HG02973 (cell line): ENCODE data around the gene KCNQ1OT1.
"Not testable (repeated sequence)": the region's sequence is repeated elsewhere in the genome, so short reads cannot be mapped to it uniquely, and the experiment has no call there.

Source experiments
- ATAC-seq: cut with Tn5 transposase; IDR thresholded peaks from one replicate; pipeline ENCODE4 v1.9.1; 2021; ENCODE audit warnings: moderate library complexity; ENCODE audit not compliant: unreplicated experiment

The KCNQ1OT1 gene

DNA sequence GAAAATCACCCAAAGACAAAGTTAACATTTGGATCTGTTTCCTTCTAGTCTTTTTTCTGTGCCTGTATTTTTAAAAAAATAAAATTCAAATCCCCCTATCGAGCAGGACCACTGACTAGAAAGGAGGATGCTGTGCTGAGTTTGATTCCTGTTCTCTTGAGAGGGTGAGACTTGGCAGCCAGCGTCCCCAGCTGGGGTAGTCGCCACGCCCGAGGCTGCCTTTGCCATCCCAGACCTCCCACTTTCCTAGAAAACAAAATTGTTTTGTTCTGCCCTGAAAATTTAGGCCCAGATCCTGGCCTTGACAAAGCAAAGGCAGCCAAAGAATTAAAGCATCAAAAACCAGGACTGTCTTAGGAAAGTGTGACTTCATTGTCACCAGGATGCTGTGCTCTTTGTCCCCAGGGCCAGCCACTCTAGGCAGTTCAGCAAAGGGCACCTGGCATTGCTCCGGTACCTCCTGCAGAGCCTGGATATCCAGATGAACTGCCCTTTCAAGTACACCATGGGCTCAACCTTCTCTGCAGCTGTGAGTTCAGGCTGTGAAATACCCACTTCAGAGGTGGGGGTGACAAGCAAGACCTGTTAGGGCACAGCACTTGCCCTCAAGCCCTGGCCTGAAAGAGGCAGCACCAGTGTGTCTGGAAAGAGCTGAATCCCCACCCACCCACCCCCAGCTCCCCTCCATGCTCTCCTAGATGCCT, 44.6 kb downstream of the KCNQ1OT1 start:
- ATAC-seq: no peak

DNA sequence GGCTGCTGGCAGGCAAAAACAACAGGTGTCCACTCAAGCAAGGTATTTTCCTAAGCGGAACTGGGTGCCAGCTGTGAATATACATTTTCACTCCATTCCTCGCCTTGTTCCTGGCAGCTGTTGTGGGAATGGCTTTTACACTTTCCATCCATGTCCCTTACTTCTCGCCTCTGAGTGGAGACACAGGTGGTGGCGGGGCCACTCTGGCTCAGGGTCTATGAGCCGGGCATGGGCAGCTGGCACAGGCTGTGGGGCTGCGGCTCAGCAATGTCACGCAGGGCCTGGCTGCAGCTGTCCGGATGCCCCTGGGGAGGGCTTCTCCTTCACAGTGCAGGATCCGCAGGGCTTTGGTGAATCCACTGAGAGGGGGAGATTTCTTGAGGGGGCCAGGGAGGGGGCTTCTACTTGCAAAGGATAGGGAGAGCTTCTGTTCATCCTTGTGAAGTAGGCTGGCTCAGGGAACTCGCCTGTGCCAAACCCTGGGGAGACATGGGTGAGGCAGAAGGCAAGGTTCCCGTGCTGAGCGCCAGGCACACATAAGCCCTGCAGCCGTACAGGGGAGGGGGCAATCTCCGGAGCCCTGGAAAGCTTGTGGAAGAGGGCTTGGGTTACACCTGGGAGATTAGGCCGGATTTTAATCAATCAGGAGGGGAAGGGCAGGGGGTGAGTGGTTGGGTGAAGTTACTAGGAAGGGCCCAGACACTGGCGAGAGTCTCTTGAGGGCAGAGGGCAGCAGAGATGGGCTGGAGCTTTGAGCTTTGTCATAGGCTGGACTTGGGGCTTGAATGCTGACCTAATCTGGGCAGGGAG, 45.7 kb downstream of the KCNQ1OT1 start:
- no peak for ATAC-seq

DNA sequence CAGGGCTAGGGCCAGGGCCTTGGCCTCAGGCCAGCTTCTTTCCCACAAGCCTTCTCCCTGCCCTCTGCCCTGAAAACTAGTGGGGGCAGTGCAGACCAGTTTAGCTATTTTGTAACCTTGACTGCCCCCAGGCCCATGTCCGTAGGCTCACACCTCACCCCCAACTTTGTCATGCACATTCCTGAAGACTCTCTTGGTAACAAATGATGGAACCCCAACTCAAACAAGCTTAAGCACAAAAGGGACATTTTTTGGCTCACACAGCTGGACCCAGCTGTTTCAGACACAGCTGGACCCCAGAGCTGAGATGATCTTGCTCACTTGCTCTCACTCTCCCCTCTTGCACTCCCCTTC, 46.6 kb downstream of the KCNQ1OT1 start:
- no peak for ATAC-seq

DNA sequence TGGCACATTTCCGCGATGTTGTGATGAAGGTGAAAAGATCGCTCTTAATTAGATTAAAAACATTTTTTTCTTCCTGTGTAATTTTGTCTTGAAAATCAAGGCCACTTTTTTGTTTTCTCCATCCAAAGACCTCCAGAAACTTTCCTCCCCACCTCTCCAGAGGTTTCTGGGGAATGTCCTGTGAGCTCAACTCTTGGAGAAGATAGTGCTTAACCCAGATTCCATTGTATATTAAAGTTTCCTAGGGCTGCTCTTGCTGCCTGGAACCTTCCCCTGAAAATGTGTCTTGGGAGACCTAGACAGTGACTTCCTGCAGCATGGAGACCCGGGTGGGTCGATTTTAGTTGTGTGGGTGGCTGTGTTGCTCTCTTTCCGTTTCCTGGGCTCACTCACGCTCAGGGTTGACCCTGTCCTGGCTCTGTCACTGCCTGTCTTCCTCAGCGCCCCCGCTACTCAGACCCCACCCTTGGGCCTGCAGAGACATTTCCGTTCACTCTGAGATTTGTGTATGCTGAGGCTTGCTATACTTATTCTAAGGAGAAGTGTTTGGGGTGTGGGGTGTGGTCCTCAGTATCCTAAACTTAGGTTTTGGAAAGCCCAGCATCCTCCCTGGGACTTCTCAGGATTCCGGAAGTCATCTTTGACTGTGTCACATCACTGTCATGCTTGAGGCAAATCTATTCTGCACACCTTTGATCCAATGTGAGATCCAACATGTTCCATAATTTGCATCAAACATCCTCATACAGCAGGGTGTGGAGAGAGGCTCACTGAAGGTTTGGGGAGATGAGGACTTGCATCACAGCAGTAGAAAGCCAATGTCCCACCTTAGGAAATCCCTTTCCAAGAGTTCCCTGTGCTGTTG, 47.2 kb downstream of the KCNQ1OT1 start:
- ATAC-seq: no peak

DNA sequence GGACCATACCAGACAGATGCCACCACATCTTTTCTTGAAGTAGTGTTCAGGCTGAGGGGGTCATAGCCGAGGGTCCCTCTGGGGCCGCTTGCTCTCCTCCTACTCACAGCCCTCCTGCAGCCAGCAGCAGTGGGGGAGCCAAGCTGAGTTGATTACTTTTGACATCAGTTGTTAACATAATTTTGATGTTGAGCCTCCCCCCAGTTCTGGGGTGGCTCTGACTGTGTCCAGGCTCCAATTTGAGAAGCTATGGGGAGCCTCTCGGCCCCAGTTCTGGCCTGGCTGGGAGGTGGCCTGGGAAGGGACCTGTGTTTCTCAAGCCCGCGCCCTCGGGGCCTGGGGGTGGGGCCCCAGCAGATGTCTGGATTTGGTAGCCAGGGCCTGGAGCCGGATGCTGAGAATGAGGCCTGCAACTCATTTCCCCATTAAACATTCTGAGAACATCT, 47.9 kb downstream of the KCNQ1OT1 start:
- ATAC-seq: no peak

DNA sequence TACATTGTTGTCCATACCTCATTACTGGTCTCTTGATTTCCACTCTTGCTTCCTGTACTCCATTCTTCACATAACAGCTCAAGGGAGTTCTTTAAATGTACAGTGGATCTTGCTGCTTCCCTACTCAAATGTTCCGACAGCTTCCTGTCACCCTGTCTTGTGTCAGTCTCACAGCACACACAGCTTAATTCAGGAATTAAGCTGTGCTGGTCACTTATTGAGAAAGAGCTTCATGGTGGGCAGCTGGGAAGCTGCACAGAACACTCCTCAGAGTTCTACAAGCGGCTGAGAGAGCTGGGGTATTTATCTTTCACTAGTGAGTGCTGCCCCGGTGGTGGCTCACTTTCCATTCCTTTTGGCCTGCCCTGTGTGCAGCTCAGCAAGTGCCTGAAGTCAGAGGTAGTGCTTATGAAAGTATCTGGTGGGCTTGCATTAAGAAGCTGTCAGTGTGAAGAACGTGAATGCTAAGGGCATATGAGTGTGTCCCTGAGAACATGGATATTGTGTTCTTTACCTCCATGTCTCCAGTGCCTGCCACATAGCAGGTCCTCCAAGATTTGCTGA, 48.7 kb downstream of the KCNQ1OT1 start:
- ATAC-seq: no peak

DNA sequence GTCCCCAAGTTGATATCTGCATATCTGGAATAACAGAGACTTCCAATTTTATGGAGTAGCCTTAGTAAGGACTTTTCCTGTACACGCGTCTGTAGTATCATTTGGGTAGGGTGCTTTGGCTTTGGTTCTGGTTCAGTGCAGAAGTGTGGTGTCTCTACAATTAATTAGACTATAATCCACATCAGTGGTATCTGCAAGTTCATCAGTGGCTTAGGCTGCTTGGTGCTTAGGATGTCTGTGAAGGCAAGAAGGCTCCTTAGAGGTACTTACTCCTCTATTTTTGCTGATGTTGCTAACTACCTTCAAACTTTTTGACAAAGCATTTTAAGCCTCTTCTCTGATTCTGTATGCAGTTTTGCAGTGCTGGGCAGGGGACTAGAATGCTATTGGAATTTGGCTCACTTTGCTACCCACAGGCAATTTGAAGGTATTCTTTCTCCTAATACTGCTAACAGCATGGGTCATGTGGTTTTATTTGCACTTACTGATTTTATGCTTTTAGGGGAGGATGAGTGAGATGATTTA, 49.4 kb downstream of the KCNQ1OT1 start:
- no peak for ATAC-seq

DNA sequence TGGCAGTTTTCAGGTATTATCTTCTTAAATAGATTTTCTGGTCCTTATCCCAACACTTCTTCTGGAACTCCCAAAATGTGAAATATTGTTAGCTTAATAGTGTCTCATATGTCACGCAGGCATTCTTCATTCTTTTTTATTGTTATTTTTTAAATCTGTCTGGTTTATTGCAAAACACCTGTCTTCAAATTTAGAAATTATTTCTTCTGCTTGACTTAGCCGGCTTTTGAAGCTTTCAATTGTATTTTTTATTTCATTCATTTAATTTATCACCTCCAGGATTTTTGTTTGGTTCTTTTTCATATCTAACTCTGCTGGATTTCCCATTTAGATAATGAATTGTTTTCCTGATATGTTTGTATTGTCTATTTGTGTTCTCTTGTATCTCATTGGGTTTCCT, 49.9 kb downstream of the KCNQ1OT1 start:
- no peak for ATAC-seq

DNA sequence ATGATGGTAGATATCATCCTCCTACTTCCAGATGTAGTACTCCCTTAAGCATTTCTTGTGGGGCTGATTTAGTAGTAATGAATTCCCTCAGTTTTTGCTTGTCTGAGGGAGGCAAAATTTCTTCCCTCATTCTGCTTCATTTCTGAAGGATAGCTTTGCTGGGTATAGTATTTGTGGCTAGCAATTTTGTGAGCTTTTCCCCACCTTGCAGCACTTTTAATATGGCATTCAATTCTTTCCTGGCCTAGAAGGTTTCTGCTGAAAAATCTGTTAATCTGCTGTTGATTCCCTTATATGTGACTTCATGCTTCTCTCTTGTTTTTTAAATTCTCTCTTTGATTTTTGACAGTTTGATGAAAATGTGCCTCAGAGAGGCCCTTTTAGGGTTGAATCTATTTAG, 50.4 kb downstream of the KCNQ1OT1 start:
- ATAC-seq: no peak

DNA sequence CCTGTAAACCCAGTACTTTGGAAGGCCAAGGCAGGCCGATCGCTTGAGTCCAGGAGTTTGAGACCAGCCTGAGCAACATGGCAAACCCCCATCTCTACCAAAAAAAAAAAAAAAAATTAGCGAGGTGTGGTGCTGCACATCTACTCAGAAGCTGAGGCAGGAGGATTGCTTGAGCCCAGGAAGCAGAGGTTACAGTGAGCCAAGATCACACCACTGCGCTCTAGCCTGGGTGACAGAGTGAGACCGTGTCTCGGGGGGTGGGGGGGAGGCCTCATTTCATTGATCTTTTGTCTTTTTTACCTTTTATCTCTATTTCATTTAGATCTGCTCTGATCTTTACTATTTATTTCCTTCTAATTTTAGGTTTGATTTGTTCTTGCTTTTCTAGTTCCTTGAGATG, 51.8 kb downstream of the KCNQ1OT1 start:
- ATAC-seq: no peak

DNA sequence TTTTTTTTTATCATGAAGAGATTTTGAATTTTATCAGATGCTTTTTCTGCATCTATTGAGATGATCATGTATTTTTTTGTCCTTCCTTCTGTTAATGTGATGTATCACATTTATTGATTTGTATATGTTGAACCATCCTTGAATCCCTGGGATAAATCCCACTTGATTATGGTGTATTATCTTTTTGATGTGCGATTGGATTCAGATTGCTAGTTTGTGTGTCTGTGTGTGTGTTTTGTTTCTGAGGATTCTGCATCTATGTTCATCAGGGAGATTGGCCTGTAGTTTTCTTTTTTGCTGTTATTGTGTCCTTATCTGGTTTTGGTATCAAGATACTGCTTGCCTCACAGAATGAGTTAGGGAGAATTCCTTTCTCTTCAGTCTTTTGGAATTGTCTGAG, 52.6 kb downstream of the KCNQ1OT1 start:
- ATAC-seq: no peak

DNA sequence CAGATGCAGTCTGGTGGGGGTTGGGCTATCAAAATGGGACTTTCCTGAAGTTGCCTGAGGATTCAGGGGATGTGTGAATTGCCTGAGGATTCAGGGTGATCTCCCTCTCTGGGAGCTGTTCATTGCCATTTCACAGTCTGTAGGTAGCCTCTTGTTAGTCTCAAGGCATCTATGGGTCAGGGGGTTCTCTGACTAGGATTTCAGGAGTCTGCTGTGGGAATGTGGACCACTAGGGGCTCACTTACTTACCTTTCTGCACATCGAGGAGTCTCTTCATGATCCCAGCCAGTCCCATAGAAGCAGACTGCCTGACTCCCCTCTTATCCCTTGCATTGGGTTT, 54.0 kb downstream of the KCNQ1OT1 start:
- ATAC-seq: no peak

DNA sequence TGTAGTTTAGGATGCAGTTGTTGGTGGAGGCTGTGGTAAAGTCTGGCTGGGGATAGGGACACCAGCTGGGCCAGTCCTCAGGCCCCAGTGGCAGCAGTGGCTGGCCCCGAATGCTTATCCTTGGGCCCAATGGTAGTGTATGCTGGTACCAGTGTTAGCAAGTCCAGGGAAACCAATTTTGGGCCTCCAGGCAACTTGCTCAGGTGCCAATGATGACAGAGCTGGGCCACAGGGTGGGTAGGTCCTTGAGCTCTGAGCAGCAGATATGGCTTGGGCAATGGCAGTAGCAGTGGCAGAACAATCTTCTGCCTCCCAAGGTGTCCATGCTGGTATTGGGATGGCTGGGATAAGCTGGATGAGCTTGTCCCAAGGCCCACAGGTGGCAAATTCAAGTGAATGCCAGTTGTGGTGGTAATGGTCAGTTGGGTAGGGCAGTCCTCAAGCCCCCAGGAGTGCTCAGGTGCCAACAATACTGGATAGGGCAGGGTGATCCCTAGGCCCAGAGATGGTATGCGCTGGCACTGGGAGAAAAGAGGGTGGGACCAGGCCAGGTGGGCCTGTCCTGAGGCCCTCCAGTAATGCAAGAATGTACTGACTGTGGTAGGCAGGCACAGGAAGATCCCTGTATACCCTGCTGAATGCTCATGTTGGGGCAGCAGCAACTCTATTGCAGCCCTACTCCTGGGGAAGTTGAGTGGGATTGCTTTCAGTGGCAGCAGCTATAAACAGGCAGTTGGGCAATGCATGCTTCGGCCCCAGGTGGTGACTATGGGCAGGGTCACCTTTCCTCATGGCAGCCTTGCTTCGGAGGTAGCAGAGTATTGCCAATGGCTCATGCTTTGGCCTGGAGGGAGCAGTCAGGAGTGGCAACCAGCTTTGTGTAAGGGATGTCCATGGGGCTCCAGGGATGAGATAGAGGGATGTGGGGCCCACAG, 54.7 kb downstream of the KCNQ1OT1 start:
- ATAC-seq: no peak

DNA sequence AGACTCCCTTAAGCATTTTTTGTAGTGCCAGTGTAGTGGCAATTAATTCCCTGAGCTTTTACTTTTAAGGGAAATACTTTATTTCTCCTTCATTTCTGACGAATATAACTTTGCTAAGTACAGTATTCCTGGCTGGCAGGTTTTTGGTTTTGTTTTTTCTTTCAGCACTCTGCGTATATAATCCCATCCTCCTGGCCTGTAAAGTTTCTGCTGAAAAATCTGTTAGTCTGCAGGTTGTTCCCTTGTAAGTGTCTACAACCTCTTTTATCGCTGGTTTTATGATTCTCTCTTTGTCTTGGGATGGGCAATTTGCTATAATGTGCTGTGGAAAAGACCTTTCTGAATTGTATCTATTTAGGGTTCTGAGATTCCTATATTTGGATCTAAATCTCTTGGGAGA, 56.0 kb downstream of the KCNQ1OT1 start:
- ATAC-seq: no peak

DNA sequence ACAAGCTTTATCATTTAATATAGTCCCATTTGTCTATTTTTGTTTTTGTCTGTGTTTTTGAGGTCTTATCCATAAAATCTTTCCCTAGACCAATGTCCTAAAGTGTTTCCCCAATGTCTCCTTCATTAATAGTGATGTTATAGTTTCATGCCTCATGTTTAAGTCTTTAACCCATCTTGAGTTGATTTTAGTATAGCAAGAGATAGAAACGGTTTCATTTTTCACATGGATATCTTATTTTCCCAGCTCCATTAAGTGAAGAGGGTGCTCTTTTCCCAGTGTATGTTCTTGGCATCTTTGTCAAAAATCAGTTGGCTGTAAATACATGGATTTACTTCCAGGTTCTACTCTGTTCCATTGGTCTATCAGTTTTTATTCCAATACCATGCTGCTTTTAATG, 58.2 kb downstream of the KCNQ1OT1 start:
- no peak for ATAC-seq

DNA sequence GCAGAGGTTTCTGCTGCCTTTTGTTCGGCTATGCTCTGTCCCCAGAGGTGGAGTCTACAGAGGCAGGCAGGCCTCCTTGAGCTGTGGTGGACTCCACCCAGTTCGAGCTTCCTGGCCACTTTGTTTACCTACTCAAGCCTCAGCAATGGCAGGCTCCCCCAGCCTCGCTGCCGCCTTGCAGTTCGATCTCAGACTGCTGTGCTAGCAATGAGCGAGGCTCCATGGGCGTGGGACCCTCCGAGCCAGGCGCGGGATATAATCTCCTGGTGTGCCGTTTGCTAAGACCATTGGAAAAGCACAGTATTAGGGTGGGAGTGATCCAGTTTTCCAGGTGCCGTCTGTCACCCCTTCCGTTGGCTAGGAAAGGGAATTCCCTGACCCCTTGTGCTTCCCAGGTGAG, 60.0 kb downstream of the KCNQ1OT1 start:
- not testable (repeated sequence) for ATAC-seq

DNA sequence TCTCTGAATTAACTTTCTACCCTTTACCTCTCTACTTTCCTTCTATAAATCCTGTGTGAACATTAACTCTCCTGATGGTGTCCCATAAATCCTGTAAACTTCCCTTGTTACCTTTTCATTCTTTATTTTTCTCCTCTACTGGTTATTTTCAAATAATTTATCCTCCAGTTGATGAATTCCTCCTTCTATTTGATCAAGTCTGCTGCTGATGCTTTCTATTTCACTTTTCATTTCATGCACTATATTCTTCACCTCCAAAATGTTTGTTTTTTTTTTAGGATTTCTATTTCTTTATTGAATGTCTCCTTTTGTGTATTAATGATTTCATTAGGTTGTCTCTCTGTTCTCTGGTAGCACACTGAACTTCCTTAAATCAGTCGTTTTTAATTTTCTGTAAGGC, 68.6 kb downstream of the KCNQ1OT1 start:
- ATAC-seq: no peak

DNA sequence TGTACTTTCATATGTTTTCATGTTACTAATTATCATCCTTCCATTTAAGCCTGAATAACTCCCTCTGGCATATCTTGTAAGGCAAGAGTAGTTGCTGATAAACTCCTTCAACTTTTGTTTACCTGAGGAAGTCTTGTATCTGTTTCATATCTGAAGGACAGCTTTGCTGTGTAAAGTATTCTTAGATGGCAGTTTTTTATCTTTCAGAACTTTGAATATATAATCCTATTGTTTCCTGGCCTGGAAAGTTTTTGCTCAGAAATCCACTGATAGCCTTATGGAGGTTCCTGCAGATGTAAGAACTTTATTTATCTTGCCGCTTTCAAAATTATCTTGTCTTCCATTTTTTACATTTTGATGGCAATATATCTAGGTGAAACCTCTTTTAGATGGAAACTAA, 69.1 kb downstream of the KCNQ1OT1 start:
- ATAC-seq: no peak

DNA sequence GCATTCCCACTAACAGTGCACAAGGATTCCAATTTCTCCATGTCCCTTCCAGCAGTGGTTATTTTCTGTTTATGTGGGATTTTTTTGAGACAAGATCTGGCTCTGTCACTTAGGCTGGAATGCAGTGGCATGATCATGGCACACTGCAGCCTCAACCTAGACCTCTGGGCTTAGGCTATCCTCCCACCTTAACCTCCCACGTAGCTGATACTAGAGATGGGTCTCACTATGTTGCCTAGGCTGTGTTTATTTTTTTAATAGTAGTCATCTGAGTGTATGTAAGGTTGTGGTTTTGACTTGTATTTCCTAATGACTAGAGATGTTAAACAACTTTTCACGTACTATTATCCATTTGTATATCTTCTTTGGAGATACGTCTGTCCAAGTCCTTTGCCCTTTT, 74.6 kb downstream of the KCNQ1OT1 start:
- no peak for ATAC-seq

DNA sequence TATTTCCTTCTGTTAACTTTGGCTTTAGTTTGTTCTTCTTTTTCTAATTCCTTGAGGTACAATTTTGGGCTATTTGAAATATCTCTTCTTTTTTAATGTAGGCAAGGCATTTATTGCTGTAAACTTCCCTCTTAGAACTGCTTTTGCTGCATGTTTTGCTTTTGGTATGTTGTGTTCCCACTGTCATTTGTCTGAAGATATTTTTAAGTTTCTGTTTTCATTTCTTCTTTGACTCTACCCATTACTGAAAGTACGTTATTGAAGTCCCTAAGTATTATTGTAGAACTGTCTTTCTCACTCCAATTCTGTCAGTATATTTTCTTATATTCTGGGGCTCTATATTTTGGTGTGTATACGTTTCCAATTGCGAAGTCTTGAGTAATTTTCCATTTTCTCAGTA, 77.9 kb downstream of the KCNQ1OT1 start:
- ATAC-seq: no peak
